A549 (cell line): ENCODE results near the gene CDT1. TPM values are rescaled to one million over a fixed set of nuclear protein-coding genes. Genes with fewer than 3 reads are reported as not detected.

Source experiments
- ATAC-seq, 2 experiments: fragments of 200-7000 bp in 1 of 2; fragments of >200 bp in 1 of 2; cut with Nextera tagmentation in 1 of 2; cut with Tn5 transposase in 1 of 2; 3 replicates each; pipeline versions ENCODE4 v1.8.0 to v1.9.1; 2018 to 2020; ENCODE audit warnings: mild to moderate bottlenecking in 1 of 2, moderate library complexity in 1 of 2
- CTCF ChIA-PET: fragments of 300-600 bp; sonication (Branson Sonifier 250); formaldehyde crosslinking; extraction: SDS; loops from one replicate; lab custom pipeline; 2021; ENCODE audit warnings: antibody characterized with exemption, inconsistent platforms; lab: Yijun Ruan, JAX
- POLR2A ChIA-PET: fragments of 350-600 bp; formaldehyde crosslinking; extraction: SDS; loops from one replicate; lab custom pipeline; 2021; ENCODE audit warnings: antibody characterized with exemption, inconsistent platforms; lab: Yijun Ruan, JAX
- DNase-seq, 2 experiments: peaks; one replicate each; pipeline versions ENCODE4 v3.0.0 to v3.0.0-alpha.2; 2011 to 2016; ENCODE audit warnings: low read depth in 1 of 2, low spot score in 1 of 2
- FAIRE-seq: peaks from 2 replicates; lab custom pipeline; 2011; peaks lifted over from hg19 to GRCh38; lab: Jason Lieb, UNC
- H3K27ac ChIP-seq, 2 experiments: fragments of >200 bp; sonication (Bioruptor Twin); formaldehyde crosslinking; 3 replicates each; pipeline ENCODE4 v1.5.1; 2016 to 2017
- H3K4me1 ChIP-seq: fragments of >200 bp; sonication (Bioruptor Twin); formaldehyde crosslinking; 3 replicates; pipeline ENCODE4 v1.6.1; 2016
- H3K4me2 ChIP-seq: fragments of >200 bp; sonication (Bioruptor Twin); formaldehyde crosslinking; 3 replicates; pipeline ENCODE4 v1.6.1; 2016
- H3K4me3 ChIP-seq: fragments of >200 bp; sonication (Bioruptor Twin); formaldehyde crosslinking; 3 replicates; pipeline ENCODE4 v1.5.1; 2016
- H3K9me3 ChIP-seq: fragments of >200 bp; sonication (Bioruptor Twin); formaldehyde crosslinking; 3 replicates; pipeline ENCODE4 v1.6.1; 2016
- CBX2 ChIP-seq: fragments of 200-600 bp; sonication (generic); IDR thresholded peaks from 2 replicates; pipeline ENCODE4 v1.6.1; 2016; ENCODE audit warnings: low read depth, mild to moderate bottlenecking, borderline replicate concordance
- CEBPB ChIP-seq, 2 experiments: fragments of >200 bp in 1 of 2; sonication (Bioruptor Twin) in 1 of 2; formaldehyde crosslinking in 1 of 2; IDR thresholded peaks; 2 replicates each; pipeline ENCODE4 v1.6.1; 2012 to 2016
- CHD4 ChIP-seq: fragments of 200-600 bp; sonication (generic); IDR thresholded peaks from 2 replicates; pipeline ENCODE4 v1.6.1; 2016; ENCODE audit warnings: antibody characterized with exemption, mild to moderate bottlenecking, borderline replicate concordance
- EHF ChIP-seq: fragments of 250-450 bp; sonication (Bioruptor Pico); IDR thresholded peaks from 2 replicates; pipeline ENCODE4 v1.5.0; 2020; ENCODE audit warnings: mild to moderate bottlenecking
- EP300 ChIP-seq, 2 experiments: fragments of >200 bp; sonication (Bioruptor Twin); formaldehyde crosslinking; IDR thresholded peaks; 2 replicates in 1 of 2; 3 replicates in 1 of 2; pipeline ENCODE4 v1.6.1; 2016 to 2017
- ESRRA ChIP-seq: fragments of 150-350 bp; IDR thresholded peaks from 2 replicates; pipeline ENCODE4 v1.6.1; 2014; ENCODE audit warnings: mild to moderate bottlenecking, low read length, borderline replicate concordance
- FOSB ChIP-seq: fragments of 250-450 bp; sonication (Bioruptor Pico); IDR thresholded peaks from 2 replicates; pipeline ENCODE4 v1.5.0; 2020; ENCODE audit warnings: mild to moderate bottlenecking, moderate library complexity
- GATA3 ChIP-seq: IDR thresholded peaks from 2 replicates; pipeline ENCODE4 v1.6.1; 2012; ENCODE audit warnings: borderline replicate concordance
- HOXB13 ChIP-seq: fragments of 250-450 bp; sonication (Bioruptor Pico); IDR thresholded peaks from 2 replicates; pipeline ENCODE4 v1.5.0; 2020; ENCODE audit warnings: low read depth, mild to moderate bottlenecking, moderate library complexity
- JUN ChIP-seq, 2 experiments: fragments of >200 bp; sonication (Bioruptor Twin); formaldehyde crosslinking; IDR thresholded peaks; 2 replicates in 1 of 2; 3 replicates in 1 of 2; pipeline ENCODE4 v1.6.1; 2016 to 2017
- MAFK ChIP-seq: fragments of 450-650 bp; IDR thresholded peaks from 2 replicates; pipeline ENCODE4 v1.6.1; 2014; ENCODE audit not compliant: partially characterized antibody
- NR3C1 ChIP-seq: fragments of >200 bp; sonication (Bioruptor Twin); formaldehyde crosslinking; IDR thresholded peaks from 3 replicates; pipeline ENCODE4 v1.6.1; 2017
- PHF8 ChIP-seq: fragments of 200-600 bp; sonication (generic); IDR thresholded peaks from 2 replicates; pipeline ENCODE4 v1.6.1; 2016; ENCODE audit warnings: low read depth, mild to moderate bottlenecking, antibody characterized with exemption, moderate library complexity, borderline replicate concordance
- RCOR1 ChIP-seq: fragments of 150-350 bp; IDR thresholded peaks from 2 replicates; pipeline ENCODE4 v1.6.1; 2014; ENCODE audit warnings: antibody characterized with exemption, low read length, low read depth
- RFX5 ChIP-seq: fragments of 450-650 bp; IDR thresholded peaks from 2 replicates; pipeline ENCODE4 v1.7.1; 2014; ENCODE audit warnings: antibody characterized with exemption, mild to moderate bottlenecking, moderate library complexity
- SREBF2 ChIP-seq: fragments of 450-650 bp; IDR thresholded peaks from 2 replicates; pipeline ENCODE4 v1.6.1; 2014; ENCODE audit warnings: mild to moderate bottlenecking, moderate library complexity
- TFCP2L1 ChIP-seq: fragments of 250-450 bp; sonication (Bioruptor Pico); IDR thresholded peaks from 2 replicates; pipeline ENCODE4 v1.5.0; 2021; ENCODE audit warnings: mild to moderate bottlenecking
- TP53 ChIP-seq: fragments of 250-450 bp; sonication (Bioruptor Pico); IDR thresholded peaks from 2 replicates; pipeline ENCODE4 v1.5.0; 2021; ENCODE audit warnings: mild to moderate bottlenecking, moderate library complexity
- ZFP36 ChIP-seq: fragments of 450-650 bp; IDR thresholded peaks from 2 replicates; pipeline ENCODE4 v1.6.1; 2014; ENCODE audit warnings: borderline replicate concordance; ENCODE audit not compliant: partially characterized antibody
- ZSCAN20 ChIP-seq: fragments of 250-450 bp; sonication (Bioruptor Pico); IDR thresholded peaks from 2 replicates; pipeline ENCODE4 v1.8.0; 2022; ENCODE audit warnings: mild to moderate bottlenecking, moderate library complexity
- WGBS: methylation state at CpG from one replicate; pipeline ENCODE4 v1.1.6; 2017; ENCODE audit errors: missing lambda C conversion rate; 5-methylcytosine and 5-hydroxymethylcytosine counted together
- polyA plus RNA-seq, 4 experiments: library from polyadenylated mRNA; depleted of rRNA in 3 of 4; stranded (reverse); fragments of >200 nt; fragmentation: RNase III in 1 of 4; extraction: RNeasy Plus Mini Kit Qiagen cat#74134 plus additional on column Dnase treatment in 1 of 4; gene quantifications; 2 replicates in 3 of 4; 3 replicates in 1 of 4; pipeline ENCODE4 v1.2.3, GENCODE V29; 2011 to 2017
- TF ChIP-seq, protein P1 (sequence below): fragments of >200 bp; sonication (Bioruptor Twin); formaldehyde crosslinking; IDR thresholded peaks from 3 replicates; pipeline ENCODE4 v1.6.1; 2016
- TF ChIP-seq, protein P2 (sequence below): fragments of >200 bp; sonication (Bioruptor Twin); formaldehyde crosslinking; IDR thresholded peaks from 2 replicates; pipeline ENCODE4 v1.6.1; 2016
- TF ChIP-seq, protein P3 (sequence below): fragments of 200-600 bp; sonication (generic); IDR thresholded peaks from 2 replicates; pipeline ENCODE4 v1.6.1; 2016; ENCODE audit warnings: antibody characterized with exemption, mild to moderate bottlenecking, moderate library complexity
- TF ChIP-seq, protein P4 (sequence below): IDR thresholded peaks from 2 replicates; pipeline ENCODE4 v1.6.1; 2012; ENCODE audit warnings: low read depth, borderline replicate concordance
- TF ChIP-seq, protein P5 (sequence below): fragments of 450-650 bp; IDR thresholded peaks from 2 replicates; pipeline ENCODE4 v1.6.1; 2014; ENCODE audit warnings: antibody characterized with exemption
- TF ChIP-seq, protein P6 (sequence below): fragments of 250-450 bp; sonication (Bioruptor Pico); IDR thresholded peaks from 2 replicates; pipeline ENCODE4 v1.5.0; 2020; ENCODE audit warnings: low read depth, mild to moderate bottlenecking, moderate library complexity
- TF ChIP-seq, protein P7 (sequence below): fragments of 250-450 bp; sonication (Bioruptor Pico); IDR thresholded peaks from 2 replicates; pipeline ENCODE4 v1.5.0; 2021; ENCODE audit warnings: mild to moderate bottlenecking, moderate library complexity, borderline replicate concordance

Gene CDT1
- polyA plus RNA-seq, 2 of the 4 experiments (the other 2 are of a cell fraction) = 3.8 to 16.0 TPM

DNA sequence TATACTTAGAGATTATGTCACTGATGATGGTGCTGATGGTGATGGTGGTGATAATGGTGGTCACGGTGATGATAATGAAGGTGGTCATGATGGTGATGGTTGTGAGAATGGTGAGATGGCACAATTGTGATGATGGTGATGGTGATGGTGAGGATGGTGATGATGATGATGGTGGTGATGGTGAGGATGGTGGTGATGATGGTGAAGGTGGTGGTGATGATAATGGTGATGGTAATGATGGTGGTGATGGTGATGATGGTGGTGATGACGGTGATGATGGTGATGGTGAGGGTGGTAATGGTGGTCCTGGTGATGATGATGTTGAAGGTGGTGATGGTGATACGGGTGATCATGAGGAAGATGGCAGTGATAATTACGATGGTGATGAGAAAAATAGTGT, 5.5 kb upstream of the CDT1 start:
- FAIRE-seq (no peak), ATAC-seq (no peak), DNase-seq (no peak)
- TF ChIP-seq, protein P1, sequence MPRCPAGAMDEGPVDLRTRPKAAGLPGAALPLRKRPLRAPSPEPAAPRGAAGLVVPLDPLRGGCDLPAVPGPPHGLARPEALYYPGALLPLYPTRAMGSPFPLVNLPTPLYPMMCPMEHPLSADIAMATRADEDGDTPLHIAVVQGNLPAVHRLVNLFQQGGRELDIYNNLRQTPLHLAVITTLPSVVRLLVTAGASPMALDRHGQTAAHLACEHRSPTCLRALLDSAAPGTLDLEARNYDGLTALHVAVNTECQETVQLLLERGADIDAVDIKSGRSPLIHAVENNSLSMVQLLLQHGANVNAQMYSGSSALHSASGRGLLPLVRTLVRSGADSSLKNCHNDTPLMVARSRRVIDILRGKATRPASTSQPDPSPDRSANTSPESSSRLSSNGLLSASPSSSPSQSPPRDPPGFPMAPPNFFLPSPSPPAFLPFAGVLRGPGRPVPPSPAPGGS = no peak
- TF ChIP-seq MAFK (no peak), CBX2 (no peak), CEBPB (IDR thresholded peaks at IDR 0.05) (no peak), RCOR1 (no peak), JUN (IDR thresholded peaks at IDR 0.05) (no peak), HOXB13 (CRISPR knock-in tag) (no peak), EP300 (IDR thresholded peaks at IDR 0.05) (no peak), ESRRA (no peak), FOSB (CRISPR knock-in tag) (no peak), TFCP2L1 (no peak), ZFP36 (no peak), PHF8 (no peak)
- TF ChIP-seq, protein P2, sequence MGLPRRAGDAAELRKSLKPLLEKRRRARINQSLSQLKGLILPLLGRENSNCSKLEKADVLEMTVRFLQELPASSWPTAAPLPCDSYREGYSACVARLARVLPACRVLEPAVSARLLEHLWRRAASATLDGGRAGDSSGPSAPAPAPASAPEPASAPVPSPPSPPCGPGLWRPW = no peak
- TF ChIP-seq, protein P3, sequence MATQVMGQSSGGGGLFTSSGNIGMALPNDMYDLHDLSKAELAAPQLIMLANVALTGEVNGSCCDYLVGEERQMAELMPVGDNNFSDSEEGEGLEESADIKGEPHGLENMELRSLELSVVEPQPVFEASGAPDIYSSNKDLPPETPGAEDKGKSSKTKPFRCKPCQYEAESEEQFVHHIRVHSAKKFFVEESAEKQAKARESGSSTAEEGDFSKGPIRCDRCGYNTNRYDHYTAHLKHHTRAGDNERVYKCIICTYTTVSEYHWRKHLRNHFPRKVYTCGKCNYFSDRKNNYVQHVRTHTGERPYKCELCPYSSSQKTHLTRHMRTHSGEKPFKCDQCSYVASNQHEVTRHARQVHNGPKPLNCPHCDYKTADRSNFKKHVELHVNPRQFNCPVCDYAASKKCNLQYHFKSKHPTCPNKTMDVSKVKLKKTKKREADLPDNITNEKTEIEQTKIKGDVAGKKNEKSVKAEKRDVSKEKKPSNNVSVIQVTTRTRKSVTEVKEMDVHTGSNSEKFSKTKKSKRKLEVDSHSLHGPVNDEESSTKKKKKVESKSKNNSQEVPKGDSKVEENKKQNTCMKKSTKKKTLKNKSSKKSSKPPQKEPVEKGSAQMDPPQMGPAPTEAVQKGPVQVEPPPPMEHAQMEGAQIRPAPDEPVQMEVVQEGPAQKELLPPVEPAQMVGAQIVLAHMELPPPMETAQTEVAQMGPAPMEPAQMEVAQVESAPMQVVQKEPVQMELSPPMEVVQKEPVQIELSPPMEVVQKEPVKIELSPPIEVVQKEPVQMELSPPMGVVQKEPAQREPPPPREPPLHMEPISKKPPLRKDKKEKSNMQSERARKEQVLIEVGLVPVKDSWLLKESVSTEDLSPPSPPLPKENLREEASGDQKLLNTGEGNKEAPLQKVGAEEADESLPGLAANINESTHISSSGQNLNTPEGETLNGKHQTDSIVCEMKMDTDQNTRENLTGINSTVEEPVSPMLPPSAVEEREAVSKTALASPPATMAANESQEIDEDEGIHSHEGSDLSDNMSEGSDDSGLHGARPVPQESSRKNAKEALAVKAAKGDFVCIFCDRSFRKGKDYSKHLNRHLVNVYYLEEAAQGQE = no peak
- TF ChIP-seq, protein P4, sequence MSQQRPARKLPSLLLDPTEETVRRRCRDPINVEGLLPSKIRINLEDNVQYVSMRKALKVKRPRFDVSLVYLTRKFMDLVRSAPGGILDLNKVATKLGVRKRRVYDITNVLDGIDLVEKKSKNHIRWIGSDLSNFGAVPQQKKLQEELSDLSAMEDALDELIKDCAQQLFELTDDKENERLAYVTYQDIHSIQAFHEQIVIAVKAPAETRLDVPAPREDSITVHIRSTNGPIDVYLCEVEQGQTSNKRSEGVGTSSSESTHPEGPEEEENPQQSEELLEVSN = no peak
- Histone ChIP-seq H3K4me1 (no peaks in the 10 kb centered on the region), H3K4me2 (no peak overlapping the region), H3K4me3 (no peak overlapping the region), H3K9me3 (no peaks in the 10 kb centered on the region), H3K27ac (no peak overlapping the region)
- 92% methylated on average over 4 of the region's 4 CpGs for WGBS
- ChIA-PET CTCF (interaction anchor here (1.1 to 6.2 kb wide), 4 partner anchors 12 to 61 kb away, joined by 3 to 41 read pairs (median 9); partner anchors contain the start of gene PIEZO1), POLR2A (no interaction called here)

DNA sequence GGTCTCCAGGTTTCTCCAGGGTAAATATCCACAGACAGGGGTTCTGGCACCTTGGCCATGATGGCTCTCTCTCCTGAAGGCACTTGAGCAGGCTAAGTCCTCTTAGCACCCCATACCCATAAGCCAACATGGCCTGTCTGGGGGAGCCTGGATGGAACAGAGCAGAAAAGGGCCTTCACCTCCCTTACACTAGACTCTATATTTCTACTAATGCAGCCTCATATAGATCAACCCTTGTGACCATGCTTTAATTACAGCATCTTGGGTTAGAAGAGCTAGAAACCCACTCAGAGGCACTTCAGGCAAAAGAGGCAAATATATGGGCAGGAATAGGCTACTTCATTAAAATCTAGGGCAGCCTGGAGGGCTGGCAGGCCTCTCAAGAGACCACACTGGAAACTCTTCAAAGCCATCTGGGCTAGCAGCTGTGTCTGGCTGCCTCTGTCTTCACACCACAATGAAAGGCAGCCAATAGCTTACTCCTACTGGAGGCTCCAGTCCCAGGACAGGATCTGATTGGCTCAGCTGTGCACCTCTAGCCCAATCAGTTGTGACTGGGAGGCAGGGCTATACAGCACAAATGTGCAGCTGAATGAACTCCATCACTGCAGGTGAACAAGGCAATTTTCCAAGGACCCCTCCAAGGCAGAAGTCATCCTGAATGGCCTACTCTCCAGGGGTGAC, 4.7 kb upstream of the CDT1 start:
- POLR2A ChIA-PET = interaction anchor here (1.7 kb wide), 1 partner anchor 11 kb away, joined by 6 read pairs; no protein-coding TSS in a partner anchor
- no peaks in the 10 kb centered on the region for H3K9me3 ChIP-seq

More for the DNA sequence above, 4.7 kb upstream of the CDT1 start:
- DNase-seq (peak in 1 of 2 experiments; percentile 45), FAIRE-seq (no peak), ATAC-seq (peak; percentile 41 to 47; a peak in 3 of 6 replicates)
- Histone ChIP-seq H3K27ac (no peak overlapping the region), H3K4me3 (no peak overlapping the region), H3K4me1 (no peaks in the 10 kb centered on the region), H3K4me2 (no peak overlapping the region)
- TF ChIP-seq, protein P5, sequence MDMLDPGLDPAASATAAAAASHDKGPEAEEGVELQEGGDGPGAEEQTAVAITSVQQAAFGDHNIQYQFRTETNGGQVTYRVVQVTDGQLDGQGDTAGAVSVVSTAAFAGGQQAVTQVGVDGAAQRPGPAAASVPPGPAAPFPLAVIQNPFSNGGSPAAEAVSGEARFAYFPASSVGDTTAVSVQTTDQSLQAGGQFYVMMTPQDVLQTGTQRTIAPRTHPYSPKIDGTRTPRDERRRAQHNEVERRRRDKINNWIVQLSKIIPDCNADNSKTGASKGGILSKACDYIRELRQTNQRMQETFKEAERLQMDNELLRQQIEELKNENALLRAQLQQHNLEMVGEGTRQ = no peak
- TF ChIP-seq TP53 = no peak
- TF ChIP-seq GATA3 = no peak
- TF ChIP-seq RFX5 = no peak
- no peak for TF ChIP-seq JUN (IDR thresholded peaks at IDR 0.05)
- TF ChIP-seq EHF (CRISPR knock-in tag) = no peak
- TF ChIP-seq, protein P6, sequence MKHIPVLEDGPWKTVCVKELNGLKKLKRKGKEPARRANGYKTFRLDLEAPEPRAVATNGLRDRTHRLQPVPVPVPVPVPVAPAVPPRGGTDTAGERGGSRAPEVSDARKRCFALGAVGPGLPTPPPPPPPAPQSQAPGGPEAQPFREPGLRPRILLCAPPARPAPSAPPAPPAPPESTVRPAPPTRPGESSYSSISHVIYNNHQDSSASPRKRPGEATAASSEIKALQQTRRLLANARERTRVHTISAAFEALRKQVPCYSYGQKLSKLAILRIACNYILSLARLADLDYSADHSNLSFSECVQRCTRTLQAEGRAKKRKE = no peak
- no peak for TF ChIP-seq NR3C1
- TF ChIP-seq CHD4 = no peak
- TF ChIP-seq SREBF2 = no peak
- TF ChIP-seq, protein P7, sequence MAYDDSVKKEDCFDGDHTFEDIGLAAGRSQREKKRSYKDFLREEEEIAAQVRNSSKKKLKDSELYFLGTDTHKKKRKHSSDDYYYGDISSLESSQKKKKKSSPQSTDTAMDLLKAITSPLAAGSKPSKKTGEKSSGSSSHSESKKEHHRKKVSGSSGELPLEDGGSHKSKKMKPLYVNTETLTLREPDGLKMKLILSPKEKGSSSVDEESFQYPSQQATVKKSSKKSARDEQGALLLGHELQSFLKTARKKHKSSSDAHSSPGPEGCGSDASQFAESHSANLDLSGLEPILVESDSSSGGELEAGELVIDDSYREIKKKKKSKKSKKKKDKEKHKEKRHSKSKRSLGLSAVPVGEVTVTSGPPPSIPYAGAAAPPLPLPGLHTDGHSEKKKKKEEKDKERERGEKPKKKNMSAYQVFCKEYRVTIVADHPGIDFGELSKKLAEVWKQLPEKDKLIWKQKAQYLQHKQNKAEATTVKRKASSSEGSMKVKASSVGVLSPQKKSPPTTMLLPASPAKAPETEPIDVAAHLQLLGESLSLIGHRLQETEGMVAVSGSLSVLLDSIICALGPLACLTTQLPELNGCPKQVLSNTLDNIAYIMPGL (CRISPR knock-in tag) = no peak
- TF ChIP-seq ZFP36 = no peak
- no peak for TF ChIP-seq ZSCAN20 (CRISPR knock-in tag)
- no peak for TF ChIP-seq RCOR1
- TF ChIP-seq ESRRA = no peak
- CTCF ChIA-PET = interaction anchor here (1.2 to 6.2 kb wide), 5 partner anchors 13 to 62 kb away, joined by 3 to 41 read pairs (median 5); partner anchors contain the start of gene PIEZO1
